ENCODE measurements around the gene SMIM11.

The SMIM11 gene

DNA sequence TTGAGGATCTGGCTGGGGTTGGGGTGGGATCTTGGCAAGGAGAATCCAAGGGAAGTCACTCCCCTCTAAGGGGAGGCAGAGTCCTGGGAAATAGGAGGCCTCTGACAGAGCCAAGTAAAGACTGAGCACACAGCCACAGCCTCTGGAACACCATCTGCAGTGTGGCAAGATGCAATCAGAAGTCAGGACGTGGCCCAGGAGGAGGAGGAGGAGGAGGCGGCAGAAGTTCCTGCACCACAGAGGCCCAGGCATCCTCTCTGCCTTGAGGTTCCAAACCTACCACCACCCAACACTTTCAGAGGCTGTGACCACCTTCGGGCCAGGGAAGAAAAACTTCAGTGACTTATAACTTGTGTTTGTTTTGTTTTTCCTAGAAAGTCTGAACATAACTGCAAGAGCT lies 35.2 kb upstream of the SMIM11 start:
- H3K27me3 ChIP-seq (ENCODE audit: insufficient read depth, poor library complexity, severe bottlenecking) = no peaks in the 10 kb centered on the region

DNA sequence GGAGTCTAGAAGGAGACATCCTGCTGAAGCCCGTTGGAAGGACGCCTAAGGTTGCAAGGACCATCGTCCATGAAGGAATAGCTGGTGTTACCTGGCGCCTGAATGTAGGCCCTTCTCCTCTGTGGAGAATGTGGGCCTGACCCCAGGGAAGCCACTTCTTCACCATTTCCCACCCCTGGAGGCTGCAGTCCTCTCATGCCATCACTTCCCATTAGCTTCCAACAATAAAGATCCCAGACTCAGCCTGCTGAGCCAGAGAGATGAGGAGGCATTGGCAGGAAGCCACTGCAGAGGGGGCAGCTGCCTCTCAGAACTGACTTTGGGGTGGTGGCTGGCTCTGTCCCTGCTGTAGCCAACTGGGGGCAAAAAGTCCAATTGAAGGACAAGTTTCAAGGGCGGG lies 32.8 kb upstream of the SMIM11 start:
- DNase-seq (ENCODE audit: low spot score) (no peak), ATAC-seq (ENCODE audit: low read depth) (no peak)
- H3K4me1 ChIP-seq (ENCODE audit: insufficient read depth, poor library complexity, severe bottlenecking) = no peaks in the 10 kb centered on the region
- no peak overlapping the region for H3K4me3 ChIP-seq (ENCODE audit: severe bottlenecking)
- H3K27me3 ChIP-seq (ENCODE audit: insufficient read depth, poor library complexity, severe bottlenecking) = no peaks in the 10 kb centered on the region
- H3K9me3 ChIP-seq (ENCODE audit: severe bottlenecking) = no peaks in the 10 kb centered on the region
- TF ChIP-seq, protein P1, sequence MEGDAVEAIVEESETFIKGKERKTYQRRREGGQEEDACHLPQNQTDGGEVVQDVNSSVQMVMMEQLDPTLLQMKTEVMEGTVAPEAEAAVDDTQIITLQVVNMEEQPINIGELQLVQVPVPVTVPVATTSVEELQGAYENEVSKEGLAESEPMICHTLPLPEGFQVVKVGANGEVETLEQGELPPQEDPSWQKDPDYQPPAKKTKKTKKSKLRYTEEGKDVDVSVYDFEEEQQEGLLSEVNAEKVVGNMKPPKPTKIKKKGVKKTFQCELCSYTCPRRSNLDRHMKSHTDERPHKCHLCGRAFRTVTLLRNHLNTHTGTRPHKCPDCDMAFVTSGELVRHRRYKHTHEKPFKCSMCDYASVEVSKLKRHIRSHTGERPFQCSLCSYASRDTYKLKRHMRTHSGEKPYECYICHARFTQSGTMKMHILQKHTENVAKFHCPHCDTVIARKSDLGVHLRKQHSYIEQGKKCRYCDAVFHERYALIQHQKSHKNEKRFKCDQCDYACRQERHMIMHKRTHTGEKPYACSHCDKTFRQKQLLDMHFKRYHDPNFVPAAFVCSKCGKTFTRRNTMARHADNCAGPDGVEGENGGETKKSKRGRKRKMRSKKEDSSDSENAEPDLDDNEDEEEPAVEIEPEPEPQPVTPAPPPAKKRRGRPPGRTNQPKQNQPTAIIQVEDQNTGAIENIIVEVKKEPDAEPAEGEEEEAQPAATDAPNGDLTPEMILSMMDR (IDR thresholded peaks at IDR 0.05; ENCODE audit: poor library complexity, severe bottlenecking) = no peak
- no peak overlapping the region for H3K27ac ChIP-seq (ENCODE audit: poor library complexity, severe bottlenecking)
- no peaks in the 10 kb centered on the region for H3K36me3 ChIP-seq (ENCODE audit: low read depth)

More for the DNA sequence above, 35.2 kb upstream of the SMIM11 start:
- no peaks in the 10 kb centered on the region for H3K36me3 ChIP-seq (ENCODE audit: low read depth)
- ATAC-seq (ENCODE audit: low read depth) = no peak
- TF ChIP-seq, protein P1 (IDR thresholded peaks at IDR 0.05; ENCODE audit: poor library complexity, severe bottlenecking) = no peak
- no peak for DNase-seq (ENCODE audit: low spot score)
- no peak overlapping the region for H3K4me3 ChIP-seq (ENCODE audit: severe bottlenecking)
- no peaks in the 10 kb centered on the region for H3K9me3 ChIP-seq (ENCODE audit: severe bottlenecking)
- no peaks in the 10 kb centered on the region for H3K4me1 ChIP-seq (ENCODE audit: insufficient read depth, poor library complexity, severe bottlenecking)
- H3K27ac ChIP-seq (ENCODE audit: poor library complexity, severe bottlenecking) = no peak overlapping the region

DNA sequence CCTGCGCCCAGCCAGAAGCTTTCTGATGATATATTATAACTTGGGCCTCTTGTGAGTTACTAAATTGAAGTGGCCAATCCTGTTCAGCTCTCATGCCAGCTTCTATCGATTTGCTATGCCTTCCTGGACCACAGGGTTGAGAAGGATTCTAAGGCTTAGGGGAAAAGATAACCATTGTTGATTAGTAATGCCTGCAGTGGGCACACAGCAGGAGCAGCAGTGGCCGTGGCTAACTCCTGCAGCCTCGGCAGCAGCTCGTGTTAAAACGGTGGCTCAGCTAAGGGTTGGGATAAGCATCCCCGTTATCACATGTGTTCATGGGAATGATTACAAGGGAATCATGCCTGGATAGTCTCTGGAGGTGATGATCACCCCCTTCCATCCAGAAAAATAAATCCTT lies 32.0 kb upstream of the SMIM11 start:
- H3K4me1 ChIP-seq (ENCODE audit: insufficient read depth, poor library complexity, severe bottlenecking) = no peaks in the 10 kb centered on the region
- no peaks in the 10 kb centered on the region for H3K9me3 ChIP-seq (ENCODE audit: severe bottlenecking)

DNA sequence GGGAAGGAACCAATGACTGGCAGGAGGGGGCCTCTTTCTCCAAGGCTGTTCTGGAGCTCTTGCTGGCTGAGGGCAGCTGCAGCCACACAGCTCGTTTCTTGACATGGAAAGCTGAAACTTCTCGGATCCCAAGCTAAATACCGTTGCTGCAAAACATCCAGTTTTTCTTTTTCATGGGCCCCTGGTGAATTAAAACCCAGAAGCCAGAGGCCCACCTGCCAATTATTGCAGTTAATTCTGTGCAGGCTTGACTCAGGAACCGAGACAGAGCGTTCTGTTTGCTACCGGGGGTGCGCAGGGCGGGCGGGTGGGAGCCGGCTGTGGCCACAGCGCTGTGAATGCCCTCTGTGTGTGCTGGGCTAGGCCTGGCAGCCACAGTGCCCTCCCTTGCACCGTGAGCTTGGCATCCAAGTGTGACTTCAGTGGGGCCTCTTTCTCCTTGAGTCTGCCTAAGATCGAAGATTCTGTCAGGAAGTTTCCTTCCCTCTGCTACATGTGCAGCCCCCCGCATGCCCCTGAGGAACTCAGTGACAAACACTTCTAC lies 31.4 kb upstream of the SMIM11 start:
- DNase-seq (ENCODE audit: low spot score) = no peak
- TF ChIP-seq, protein P1 (IDR thresholded peaks at IDR 0.05; ENCODE audit: poor library complexity, severe bottlenecking) = no peak
- Histone ChIP-seq H3K27me3 (ENCODE audit: insufficient read depth, poor library complexity, severe bottlenecking) (no peaks in the 10 kb centered on the region), H3K27ac (ENCODE audit: poor library complexity, severe bottlenecking) (no peak overlapping the region), H3K4me1 (ENCODE audit: insufficient read depth, poor library complexity, severe bottlenecking) (no peaks in the 10 kb centered on the region), H3K4me3 (ENCODE audit: severe bottlenecking) (no peak overlapping the region), H3K36me3 (ENCODE audit: low read depth) (no peaks in the 10 kb centered on the region), H3K9me3 (ENCODE audit: severe bottlenecking) (no peaks in the 10 kb centered on the region)
- ATAC-seq (ENCODE audit: low read depth) = no peak

More for the DNA sequence above, 32.0 kb upstream of the SMIM11 start:
- H3K27ac ChIP-seq (ENCODE audit: poor library complexity, severe bottlenecking) = no peak overlapping the region
- H3K36me3 ChIP-seq (ENCODE audit: low read depth) = no peaks in the 10 kb centered on the region
- TF ChIP-seq, protein P1 (IDR thresholded peaks at IDR 0.05; ENCODE audit: poor library complexity, severe bottlenecking) = no peak
- H3K27me3 ChIP-seq (ENCODE audit: insufficient read depth, poor library complexity, severe bottlenecking) = no peaks in the 10 kb centered on the region
- ATAC-seq (ENCODE audit: low read depth) (no peak), DNase-seq (ENCODE audit: low spot score) (no peak)
- H3K4me3 ChIP-seq (ENCODE audit: severe bottlenecking) = no peak overlapping the region

DNA sequence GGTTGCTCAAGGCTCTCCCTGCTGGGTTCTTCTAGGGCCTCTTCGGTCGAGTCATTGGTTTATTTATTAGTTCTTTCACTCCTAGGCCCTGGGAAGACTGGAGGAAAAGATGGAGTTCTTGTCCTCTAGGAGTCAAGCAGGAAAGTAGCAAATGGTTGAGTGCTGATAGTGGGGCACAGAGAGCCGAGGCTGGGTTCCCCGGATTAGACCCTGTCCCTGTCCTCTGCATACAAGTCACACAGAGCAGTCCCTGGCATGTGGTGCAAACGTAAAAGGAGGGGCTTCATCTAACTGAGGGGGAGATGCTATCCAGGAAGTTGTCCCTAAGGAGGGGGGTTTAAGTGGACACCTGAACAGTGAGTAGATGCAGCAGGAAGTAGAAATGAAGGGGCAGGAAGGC lies 30.7 kb upstream of the SMIM11 start:
- Histone ChIP-seq H3K4me3 (ENCODE audit: severe bottlenecking) (no peak overlapping the region), H3K27ac (ENCODE audit: poor library complexity, severe bottlenecking) (no peak overlapping the region), H3K9me3 (ENCODE audit: severe bottlenecking) (no peaks in the 10 kb centered on the region), H3K4me1 (ENCODE audit: insufficient read depth, poor library complexity, severe bottlenecking) (no peaks in the 10 kb centered on the region), H3K36me3 (ENCODE audit: low read depth) (no peaks in the 10 kb centered on the region), H3K27me3 (ENCODE audit: insufficient read depth, poor library complexity, severe bottlenecking) (no peaks in the 10 kb centered on the region)
- ATAC-seq (ENCODE audit: low read depth) = no peak
- TF ChIP-seq, protein P1 (IDR thresholded peaks at IDR 0.05; ENCODE audit: poor library complexity, severe bottlenecking) = no peak
- no peak for DNase-seq (ENCODE audit: low spot score)

Measured in RWPE2 (cell line).